GM12864 (cell line): ENCODE results near the gene MBD3.

Experiments
- DNase-seq: peaks from one replicate; pipeline ENCODE4 v3.0.0-alpha.2; 2011; ENCODE audit warnings: low read depth
- H3K4me3 ChIP-seq: 2 replicates; pipeline ENCODE4 v1.5.1; 2011; ENCODE audit warnings: mild to moderate bottlenecking, low read depth, low read length, control low read depth
- CTCF ChIP-seq: IDR thresholded peaks from 2 replicates; pipeline ENCODE4 v1.5.1; 2011; ENCODE audit warnings: low read depth, mild to moderate bottlenecking, moderate library complexity, low read length, control low read depth, inconsistent platforms; ENCODE audit errors: missing control alignments

Gene MBD3

GRCh38 chr19:1585243-1585580 is 7.5 kb downstream of the MBD3 start:
- DNase-seq = no peak
- no peak for TF ChIP-seq CTCF
- no peak overlapping the region for H3K4me3 ChIP-seq

GRCh38 chr19:1584500-1585242 is 8.0 kb downstream of the MBD3 start:
- TF ChIP-seq CTCF = no peak
- DNase-seq = no peak
- H3K4me3 ChIP-seq = no peak overlapping the region

- no peak for DNase-seq
- no peak for TF ChIP-seq CTCF
- H3K4me3 ChIP-seq = no peak overlapping the region
Measured at GRCh38 chr19:1582201-1582600, 10.5 kb downstream of the MBD3 start.

- no peak for TF ChIP-seq CTCF
- H3K4me3 ChIP-seq = no peak overlapping the region
- no peak for DNase-seq
Measured at GRCh38 chr19:1580957-1581356, 11.7 kb downstream of the MBD3 start.

DNA sequence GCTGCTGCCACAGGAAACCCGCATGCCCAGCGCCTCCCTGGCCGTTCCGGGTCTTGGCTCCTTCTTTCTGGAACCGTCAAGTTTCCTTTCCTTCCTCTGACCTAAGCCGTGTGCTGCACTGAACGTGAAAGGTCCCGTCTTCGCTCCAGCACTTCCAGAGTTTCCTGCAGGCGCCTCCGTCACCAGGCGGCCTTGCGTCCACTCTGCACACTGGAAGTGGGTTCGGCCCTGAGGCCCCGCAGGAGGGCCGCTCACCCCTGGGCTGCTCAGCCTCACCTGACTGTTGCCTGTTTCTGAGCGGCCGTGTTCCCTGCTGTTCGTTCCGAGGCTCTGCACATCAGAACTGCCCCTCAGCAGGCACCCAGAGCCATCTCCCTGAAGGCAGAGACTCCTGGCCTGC is 12.3 kb downstream of the MBD3 start:
- H3K4me3 ChIP-seq = no peak overlapping the region
- TF ChIP-seq CTCF = no peak
- DNase-seq = no peak

DNA sequence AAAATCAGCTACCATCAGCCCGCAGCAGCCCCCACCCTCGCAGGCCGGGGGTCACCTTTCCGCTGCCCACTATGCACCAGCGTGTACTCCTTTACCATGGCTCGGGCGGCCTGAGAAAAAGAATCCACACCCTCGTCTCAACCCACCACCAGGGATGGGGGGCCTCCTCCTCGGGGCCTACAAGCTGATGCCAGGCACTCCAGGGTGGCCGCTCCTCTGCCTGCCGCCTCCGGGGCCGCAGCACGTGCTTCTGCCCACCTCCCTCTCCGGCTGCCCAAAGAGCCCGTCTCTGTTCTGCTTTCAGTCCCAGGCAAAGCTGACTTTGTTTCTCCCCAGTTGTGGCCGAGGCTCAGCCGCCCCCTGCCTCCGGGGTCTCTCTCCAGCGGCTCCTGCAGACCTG is 13.4 kb downstream of the MBD3 start:
- H3K4me3 ChIP-seq = no peak overlapping the region
- no peak for TF ChIP-seq CTCF
- DNase-seq = no peak

DNA sequence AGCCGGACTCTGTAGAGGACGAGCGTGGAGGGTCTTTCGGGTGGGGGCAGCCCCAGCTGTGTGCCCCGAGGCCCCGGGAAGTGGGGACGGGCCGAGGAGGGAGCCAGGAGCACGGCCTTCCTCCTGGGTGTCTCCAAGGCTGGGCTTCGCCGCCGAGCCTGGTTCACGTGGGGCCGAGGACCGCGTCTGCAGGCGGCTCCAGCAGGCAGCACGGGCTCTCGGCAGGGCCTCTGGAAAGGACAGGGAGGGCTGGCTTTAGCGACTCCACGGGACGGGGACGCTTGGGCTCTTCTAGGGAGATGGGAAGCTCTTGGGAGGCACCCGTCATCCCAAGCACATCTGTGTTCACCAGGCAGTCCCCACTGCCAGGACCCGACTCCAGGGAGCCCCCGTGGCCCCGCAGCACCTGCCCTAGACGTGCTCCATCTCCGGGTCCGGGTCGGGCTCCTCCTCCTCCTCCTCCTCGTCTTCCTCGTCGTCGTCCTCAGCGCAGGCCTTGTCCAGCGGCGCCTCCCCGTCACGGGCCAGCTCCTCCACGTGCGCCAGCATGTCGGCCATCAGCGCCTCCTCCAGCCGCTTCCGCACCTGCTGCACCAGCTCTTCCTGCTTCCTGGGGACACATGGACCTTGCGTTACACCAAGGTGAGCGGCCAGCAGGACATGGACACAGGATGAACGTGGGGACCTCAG is 14.6 kb downstream of the MBD3 start:
- no peak for DNase-seq
- no peak overlapping the region for H3K4me3 ChIP-seq
- TF ChIP-seq CTCF = no peak
